SU-DHL-6 (cell line): ENCODE data around the gene ATP8A1.

ENCODE experiments used
- H2AFZ ChIP-seq: fragments of 200-600 bp; sonication (generic); 2 replicates; pipeline ENCODE4 v1.6.1; 2014; ENCODE audit warnings: low read depth, mild to moderate bottlenecking, moderate library complexity, mixed read lengths, antibody characterized with exemption, low read length; ENCODE audit not compliant: severe bottlenecking
- H3F3A ChIP-seq: fragments of 200-600 bp; shearing (Covaris generic); 2 replicates; pipeline ENCODE4 v1.6.0; 2016; ENCODE audit warnings: antibody characterized with exemption, mild to moderate bottlenecking; ENCODE audit not compliant: insufficient read depth
- H3K27ac ChIP-seq: fragments of 200-600 bp; sonication (generic); 2 replicates; pipeline ENCODE4 v1.5.1; 2016; ENCODE audit warnings: low read depth, mild to moderate bottlenecking, low read length, moderate library complexity, mixed read lengths
- H3K27me3 ChIP-seq: fragments of 200-600 bp; sonication (generic), shearing (Covaris generic); 2 replicates; pipeline ENCODE4 v1.6.0; 2014; ENCODE audit warnings: mild to moderate bottlenecking, low read length
- H3K36me3 ChIP-seq: fragments of 200-600 bp; sonication (generic); 2 replicates; pipeline ENCODE4 v1.6.1; 2014; ENCODE audit warnings: mild to moderate bottlenecking, low read length, mixed read lengths
- H3K4me2 ChIP-seq: fragments of 300-600, 200-600 bp; shearing (Covaris generic), sonication (generic); 2 replicates; pipeline ENCODE4 v1.6.0; 2014; ENCODE audit warnings: low read length, low read depth, mild to moderate bottlenecking; ENCODE audit not compliant: poor library complexity, severe bottlenecking
- H3K4me3 ChIP-seq: fragments of 200-600 bp; sonication (generic); 2 replicates; pipeline ENCODE4 v1.5.1; 2014; ENCODE audit warnings: antibody characterized with exemption, low read length, mild to moderate bottlenecking, mixed read lengths; ENCODE audit not compliant: insufficient read depth, poor library complexity, severe bottlenecking
- H3K79me2 ChIP-seq: fragments of 200-600 bp; sonication (generic); 2 replicates; pipeline ENCODE4 v1.6.1; 2014; ENCODE audit warnings: mild to moderate bottlenecking, low read length, moderate library complexity; ENCODE audit not compliant: insufficient read depth
- H3K9ac ChIP-seq: fragments of 200-600 bp; sonication (generic); 2 replicates; pipeline ENCODE4 v1.7.0; 2014; ENCODE audit warnings: mild to moderate bottlenecking, low read length
- H3K9me2 ChIP-seq: fragments of 200-600 bp; sonication (generic); replicated peaks from 2 replicates; pipeline ENCODE4 v1.6.1; 2014; ENCODE audit warnings: low read length; ENCODE audit not compliant: insufficient read depth
- H3K9me3 ChIP-seq: fragments of 200-600 bp; sonication (generic); 2 replicates; pipeline ENCODE4 v1.6.1; 2014; ENCODE audit warnings: low read length, mixed read lengths; ENCODE audit not compliant: insufficient read depth
- H4K20me1 ChIP-seq: fragments of 200-600 bp; sonication (generic); 2 replicates; pipeline ENCODE4 v1.6.1; 2014; ENCODE audit warnings: low read depth, mild to moderate bottlenecking, antibody characterized with exemption, low read length, moderate library complexity, mixed read lengths
- EZH2phosphoT487 ChIP-seq: fragments of 200-600 bp; sonication (generic), shearing (Covaris generic); conservative IDR thresholded peaks from 2 replicates; pipeline ENCODE4 v1.6.1; 2018; ENCODE audit warnings: mild to moderate bottlenecking, antibody characterized with exemption, low read length, moderate library complexity, mixed read lengths
- TF ChIP-seq, protein P1 (sequence below): fragments of 200-600 bp; sonication (generic); IDR thresholded peaks from one replicate; pipeline ENCODE4 v1.5.1; 2017; ENCODE audit warnings: antibody characterized with exemption, mild to moderate bottlenecking, low read length, moderate library complexity; ENCODE audit not compliant: insufficient read depth, poor library complexity, severe bottlenecking

The ATP8A1 gene

GRCh38 chr4:42596918-42597317 is 60.0 kb downstream of the ATP8A1 start:
- no peak overlapping the region for H3K27ac ChIP-seq
- H3K4me2 ChIP-seq: no peak overlapping the region
- TF ChIP-seq EZH2phosphoT487: no peak
- TF ChIP-seq, protein P1, sequence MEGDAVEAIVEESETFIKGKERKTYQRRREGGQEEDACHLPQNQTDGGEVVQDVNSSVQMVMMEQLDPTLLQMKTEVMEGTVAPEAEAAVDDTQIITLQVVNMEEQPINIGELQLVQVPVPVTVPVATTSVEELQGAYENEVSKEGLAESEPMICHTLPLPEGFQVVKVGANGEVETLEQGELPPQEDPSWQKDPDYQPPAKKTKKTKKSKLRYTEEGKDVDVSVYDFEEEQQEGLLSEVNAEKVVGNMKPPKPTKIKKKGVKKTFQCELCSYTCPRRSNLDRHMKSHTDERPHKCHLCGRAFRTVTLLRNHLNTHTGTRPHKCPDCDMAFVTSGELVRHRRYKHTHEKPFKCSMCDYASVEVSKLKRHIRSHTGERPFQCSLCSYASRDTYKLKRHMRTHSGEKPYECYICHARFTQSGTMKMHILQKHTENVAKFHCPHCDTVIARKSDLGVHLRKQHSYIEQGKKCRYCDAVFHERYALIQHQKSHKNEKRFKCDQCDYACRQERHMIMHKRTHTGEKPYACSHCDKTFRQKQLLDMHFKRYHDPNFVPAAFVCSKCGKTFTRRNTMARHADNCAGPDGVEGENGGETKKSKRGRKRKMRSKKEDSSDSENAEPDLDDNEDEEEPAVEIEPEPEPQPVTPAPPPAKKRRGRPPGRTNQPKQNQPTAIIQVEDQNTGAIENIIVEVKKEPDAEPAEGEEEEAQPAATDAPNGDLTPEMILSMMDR: no peak
- no peaks in the 10 kb centered on the region for H3K9me3 ChIP-seq
- no peaks in the 10 kb centered on the region for H3K27me3 ChIP-seq
- no peak overlapping the region for H3K4me3 ChIP-seq
- no peak overlapping the region for H3K9ac ChIP-seq
- no peaks in the 10 kb centered on the region for H3K9me2 ChIP-seq
- H3F3A ChIP-seq: no peaks in the 10 kb centered on the region
- no peaks in the 10 kb centered on the region for H4K20me1 ChIP-seq
- H3K36me3 ChIP-seq: peaks cover 2% of the 10 kb centered on the region; the same call in 1 of the 2 replicates
- no peak overlapping the region for H2AFZ ChIP-seq
- H3K79me2 ChIP-seq: no peaks in the 10 kb centered on the region

GRCh38 chr4:42594888-42595287 is 62.0 kb downstream of the ATP8A1 start:
- Histone ChIP-seq H3K9me3 (no peaks in the 10 kb centered on the region), H3K27ac (no peak overlapping the region), H3K4me3 (no peak overlapping the region), H3K79me2 (no peaks in the 10 kb centered on the region), H4K20me1 (no peaks in the 10 kb centered on the region), H3F3A (no peaks in the 10 kb centered on the region), H3K9ac (no peak overlapping the region), H3K4me2 (no peak overlapping the region), H3K27me3 (no peaks in the 10 kb centered on the region), H3K36me3 (peaks cover 2% of the 10 kb centered on the region; the same call in 1 of the 2 replicates), H3K9me2 (no peaks in the 10 kb centered on the region), H2AFZ (no peak overlapping the region)
- TF ChIP-seq EZH2phosphoT487: no peak
- TF ChIP-seq, protein P1: no peak

DNA sequence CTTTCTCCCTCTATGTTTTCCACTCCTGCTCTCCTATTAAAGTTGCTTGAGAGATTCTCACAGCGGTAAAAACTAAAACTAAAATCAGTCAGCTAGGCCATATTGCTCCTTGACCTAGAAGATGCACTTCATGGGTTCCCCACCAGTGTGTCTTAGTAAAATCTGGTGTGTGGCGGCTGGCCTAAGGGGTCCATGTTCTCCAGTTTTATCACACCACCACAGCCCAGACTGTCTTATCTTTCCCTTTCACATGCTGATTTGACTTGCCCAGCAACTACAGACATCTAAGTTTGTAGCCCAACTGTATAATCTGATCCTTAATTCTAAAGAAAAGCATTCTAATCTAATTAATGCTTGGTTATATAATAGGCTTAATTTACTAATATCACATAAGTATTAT is 68.0 kb downstream of the ATP8A1 start:
- no peak overlapping the region for H3K4me2 ChIP-seq
- H3F3A ChIP-seq: no peaks in the 10 kb centered on the region
- TF ChIP-seq, protein P1: no peak
- no peak for TF ChIP-seq EZH2phosphoT487
- no peak overlapping the region for H2AFZ ChIP-seq
- H3K27ac ChIP-seq: no peak overlapping the region
- H3K9ac ChIP-seq: no peak overlapping the region
- no peaks in the 10 kb centered on the region for H3K27me3 ChIP-seq
- H3K79me2 ChIP-seq: no peaks in the 10 kb centered on the region
- no peaks in the 10 kb centered on the region for H3K9me2 ChIP-seq
- H4K20me1 ChIP-seq: no peaks in the 10 kb centered on the region
- H3K4me3 ChIP-seq: no peak overlapping the region
- peaks cover 2% of the 10 kb centered on the region; the same call in 1 of the 2 replicates for H3K36me3 ChIP-seq
- no peaks in the 10 kb centered on the region for H3K9me3 ChIP-seq
